GM21423 (cell line): ENCODE results near the gene SAMD11.

ENCODE experiments used
- ATAC-seq: cut with Tn5 transposase; IDR thresholded peaks from one replicate; pipeline ENCODE4 v1.9.1; 2021; ENCODE audit warnings: mild to moderate bottlenecking, moderate library complexity; ENCODE audit not compliant: unreplicated experiment

SAMD11 gene

DNA sequence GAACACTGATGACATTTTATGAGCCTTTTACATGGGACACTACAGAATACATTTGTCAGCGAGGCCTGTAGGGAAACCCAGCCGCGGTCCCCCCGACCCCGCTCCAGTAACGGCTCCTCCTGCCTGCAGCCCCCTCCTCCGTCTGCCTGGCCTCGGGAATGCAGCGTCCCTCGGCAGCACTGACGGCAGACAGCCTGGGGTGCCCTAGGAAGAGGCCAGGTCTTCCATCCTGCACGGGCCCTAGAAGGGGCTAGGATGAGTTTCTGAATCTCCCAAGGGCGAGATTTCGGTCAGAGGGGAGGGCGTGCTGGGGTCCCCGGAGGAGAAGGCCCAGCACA lies 8.4 kb downstream of the SAMD11 start:
- ATAC-seq: no peak

DNA sequence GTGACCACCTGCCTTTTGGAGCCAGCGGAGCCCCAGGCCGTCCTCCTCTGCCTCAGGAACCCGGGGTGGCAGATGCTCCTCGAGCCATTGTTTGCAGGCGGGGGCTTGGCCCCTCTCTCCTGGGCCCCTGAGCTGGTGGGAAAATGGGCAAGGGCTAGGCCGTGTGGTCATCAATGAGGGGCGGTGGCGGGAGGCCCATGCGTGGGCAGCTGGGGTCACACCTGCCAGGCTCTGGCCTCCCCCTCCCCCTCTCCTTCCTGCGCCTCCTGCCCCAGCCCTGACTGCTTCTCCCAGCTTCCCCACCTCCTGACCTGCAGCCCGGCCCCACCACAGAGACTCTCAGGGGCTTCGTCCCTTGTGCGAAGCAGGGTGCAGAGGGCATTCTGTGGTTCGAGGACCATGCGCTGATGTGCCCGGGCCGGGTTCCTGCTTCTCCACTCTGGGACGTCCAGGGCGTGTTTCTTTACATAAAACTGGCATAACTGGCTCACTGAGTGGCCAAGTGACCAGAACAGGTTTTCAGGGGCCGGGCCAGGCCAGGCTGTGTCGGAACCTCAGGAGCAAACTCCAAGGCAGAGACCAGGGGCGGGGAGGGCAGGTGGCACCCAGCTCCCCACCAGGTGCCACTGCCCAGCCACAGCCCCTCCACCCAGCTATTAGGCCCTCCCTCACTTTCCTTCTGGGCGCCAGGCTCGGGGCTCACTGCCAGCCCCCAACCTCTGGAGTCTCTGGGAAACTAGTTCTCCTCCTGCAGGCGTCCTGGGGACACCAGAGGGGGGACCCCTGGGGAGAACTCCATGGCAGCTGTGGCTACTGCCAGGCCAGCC lies 9.3 kb downstream of the SAMD11 start:
- ATAC-seq: no peak

DNA sequence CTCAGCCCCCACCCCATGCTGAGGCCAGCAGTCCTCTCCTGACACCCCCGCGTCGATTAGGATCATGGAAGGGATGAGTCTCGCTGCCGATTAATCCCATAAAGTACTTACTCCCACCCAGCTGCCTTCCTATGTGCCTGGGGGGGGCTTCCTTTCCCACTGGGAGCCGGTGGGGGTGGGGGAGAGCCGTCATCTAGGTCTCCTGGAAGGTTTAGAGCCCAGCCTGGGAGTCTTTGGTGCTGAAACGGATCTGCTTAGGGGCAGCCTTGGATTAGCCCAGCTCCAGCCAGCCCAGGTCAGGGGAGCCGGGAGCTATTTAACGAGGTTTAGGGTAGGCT lies 9.8 kb downstream of the SAMD11 start:
- ATAC-seq: no peak

DNA sequence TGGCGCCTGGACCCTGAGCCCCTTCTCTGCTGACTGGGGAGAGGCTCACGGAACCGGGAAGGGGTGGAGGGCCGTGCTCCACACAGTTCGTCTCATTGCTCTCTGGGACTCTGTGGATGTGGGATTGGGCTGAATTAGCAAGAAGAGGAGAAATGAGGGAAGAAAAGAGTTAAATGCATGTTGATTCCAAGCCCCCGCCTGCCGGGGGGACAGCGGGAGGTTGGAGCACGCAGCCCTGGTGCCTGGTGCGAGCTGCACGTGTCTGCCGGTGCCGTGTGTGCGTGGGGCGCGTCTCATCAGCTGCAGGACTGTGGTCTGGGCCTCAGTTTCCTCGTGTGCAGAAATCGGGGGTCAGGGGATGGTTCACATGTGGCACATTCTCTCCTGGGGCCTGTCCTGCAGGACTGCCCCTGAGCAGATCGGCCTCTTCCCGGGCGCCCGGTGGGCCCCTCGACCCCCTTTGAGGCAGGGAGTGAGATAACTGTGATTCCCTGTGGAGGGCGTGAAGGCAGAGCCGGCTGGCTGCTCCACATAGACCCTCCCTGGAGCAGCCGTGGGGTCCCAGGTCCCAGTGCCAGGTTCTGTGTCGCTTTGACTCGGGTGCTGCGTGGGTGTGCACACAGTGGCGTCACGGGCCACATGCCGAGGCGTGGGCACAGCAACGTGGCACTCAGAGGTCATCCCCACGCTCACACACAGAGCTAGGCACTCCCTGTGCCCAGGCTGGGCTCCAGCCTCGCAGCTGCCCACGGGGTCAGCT lies 11.4 kb downstream of the SAMD11 start:
- ATAC-seq: no peak

DNA sequence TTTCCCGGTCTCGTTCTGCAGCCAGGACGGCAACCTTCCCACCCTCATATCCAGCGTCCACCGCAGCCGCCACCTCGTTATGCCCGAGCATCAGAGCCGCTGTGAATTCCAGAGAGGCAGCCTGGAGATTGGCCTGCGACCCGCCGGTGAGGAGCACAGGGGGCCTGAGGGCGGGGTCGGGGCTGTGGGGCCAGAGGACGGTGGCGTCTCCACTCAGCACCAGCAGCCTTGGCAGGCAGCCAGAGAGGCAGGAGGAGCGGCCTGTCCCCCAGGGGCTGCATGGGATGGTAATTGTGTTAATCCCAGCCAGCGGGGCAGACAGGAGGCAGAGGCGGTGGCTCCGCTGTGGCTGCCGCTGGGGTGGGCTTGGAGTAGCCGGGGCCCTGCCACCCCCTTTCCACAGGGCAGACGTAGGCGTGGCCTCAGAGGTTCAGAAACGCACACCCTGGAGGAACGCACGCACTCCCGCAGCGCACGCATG lies 12.1 kb downstream of the SAMD11 start:
- ATAC-seq: no peak

DNA sequence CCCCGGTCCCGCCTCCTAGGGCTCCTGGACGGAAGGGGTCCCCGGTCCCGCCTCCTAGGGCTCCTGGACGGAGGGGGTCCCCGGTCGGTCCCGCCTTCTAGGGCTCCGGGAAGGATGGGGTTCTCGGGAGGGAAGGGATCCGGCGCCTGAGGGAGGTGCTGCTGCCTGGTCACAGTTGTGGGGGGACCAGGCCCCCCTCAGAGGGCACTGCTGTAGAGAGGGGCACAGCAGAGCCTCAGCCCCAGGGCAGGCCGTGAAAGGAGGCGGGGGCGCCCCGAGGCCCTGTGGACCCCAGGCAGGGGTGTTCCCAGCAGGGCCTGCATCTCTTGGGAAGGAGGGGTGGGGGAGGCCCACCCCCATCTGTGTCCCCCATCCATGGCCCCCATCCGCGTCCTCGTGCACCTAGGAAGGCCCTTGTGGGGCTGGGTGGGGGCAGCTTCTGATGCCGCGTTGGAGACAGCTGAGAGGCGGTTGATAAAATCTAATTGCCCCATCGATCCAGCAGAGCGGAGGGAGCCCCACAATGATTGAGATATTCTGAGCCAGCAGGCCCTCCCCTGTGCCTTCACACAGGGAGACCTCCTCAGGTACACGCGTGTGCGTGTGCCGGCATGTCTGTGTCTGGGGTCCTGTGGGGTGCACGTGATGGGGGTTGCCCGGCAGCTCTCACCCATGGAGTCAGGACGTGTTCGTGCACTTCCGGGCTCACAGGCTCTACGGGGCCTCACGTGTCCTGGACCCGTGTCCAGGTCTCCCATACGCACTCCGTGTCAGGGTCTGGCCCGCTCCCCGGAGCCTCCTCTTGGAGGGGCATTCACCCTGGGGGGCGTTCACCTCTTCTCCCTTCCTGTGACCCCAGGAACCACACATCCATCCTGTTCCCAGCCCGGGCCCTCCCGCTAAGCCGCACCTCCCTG lies 12.9 kb downstream of the SAMD11 start:
- no peak for ATAC-seq

DNA sequence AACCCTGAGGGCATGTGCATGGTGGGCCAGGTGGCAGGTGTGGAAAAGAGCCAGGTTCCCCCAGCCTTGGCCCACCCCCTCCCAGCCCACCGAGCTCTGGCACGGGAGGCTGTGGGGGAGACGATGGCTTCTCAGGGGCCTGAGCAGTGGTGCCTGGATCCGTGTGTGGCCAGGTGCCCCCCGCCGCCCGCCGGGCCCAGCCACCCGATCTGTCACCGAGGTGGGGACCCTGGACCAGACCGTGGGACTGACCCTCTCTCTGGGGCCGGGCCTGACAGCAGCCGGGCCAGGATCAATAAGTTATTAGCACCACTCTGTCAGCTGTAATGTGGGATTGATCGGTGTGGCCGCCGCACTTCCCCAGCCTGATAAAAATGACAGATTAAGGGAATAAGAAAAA lies 13.8 kb downstream of the SAMD11 start:
- ATAC-seq: no peak

DNA sequence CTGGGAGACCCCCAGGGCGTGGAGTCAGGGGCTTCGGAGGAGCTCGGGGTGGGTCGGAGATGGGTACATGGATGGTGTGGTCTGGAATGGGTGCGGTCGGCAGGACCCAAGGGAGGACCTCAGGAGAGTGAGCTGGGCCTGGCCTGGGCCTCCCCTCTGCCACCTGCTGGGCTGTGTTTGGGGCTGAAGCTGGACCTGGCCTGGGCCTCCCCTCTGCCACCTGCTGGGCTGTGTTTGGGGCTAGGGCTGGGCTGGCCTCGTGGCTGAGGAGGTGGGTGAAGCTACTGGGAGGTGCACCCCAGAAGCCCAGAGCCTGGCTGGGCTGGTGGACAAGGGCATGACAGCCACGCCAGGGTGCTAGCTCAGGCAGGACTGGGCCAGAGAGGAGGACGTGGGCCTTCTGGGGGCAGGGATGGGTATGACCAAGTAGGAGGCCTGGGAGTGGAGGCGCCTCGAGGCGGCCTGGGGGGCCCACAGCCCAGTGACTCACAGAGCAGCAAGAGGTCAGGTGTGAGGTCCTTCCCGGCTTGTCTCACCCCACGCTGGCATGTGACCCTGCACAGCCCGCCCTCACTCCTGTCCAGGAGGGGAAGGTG lies 14.5 kb downstream of the SAMD11 start:
- no peak for ATAC-seq

DNA sequence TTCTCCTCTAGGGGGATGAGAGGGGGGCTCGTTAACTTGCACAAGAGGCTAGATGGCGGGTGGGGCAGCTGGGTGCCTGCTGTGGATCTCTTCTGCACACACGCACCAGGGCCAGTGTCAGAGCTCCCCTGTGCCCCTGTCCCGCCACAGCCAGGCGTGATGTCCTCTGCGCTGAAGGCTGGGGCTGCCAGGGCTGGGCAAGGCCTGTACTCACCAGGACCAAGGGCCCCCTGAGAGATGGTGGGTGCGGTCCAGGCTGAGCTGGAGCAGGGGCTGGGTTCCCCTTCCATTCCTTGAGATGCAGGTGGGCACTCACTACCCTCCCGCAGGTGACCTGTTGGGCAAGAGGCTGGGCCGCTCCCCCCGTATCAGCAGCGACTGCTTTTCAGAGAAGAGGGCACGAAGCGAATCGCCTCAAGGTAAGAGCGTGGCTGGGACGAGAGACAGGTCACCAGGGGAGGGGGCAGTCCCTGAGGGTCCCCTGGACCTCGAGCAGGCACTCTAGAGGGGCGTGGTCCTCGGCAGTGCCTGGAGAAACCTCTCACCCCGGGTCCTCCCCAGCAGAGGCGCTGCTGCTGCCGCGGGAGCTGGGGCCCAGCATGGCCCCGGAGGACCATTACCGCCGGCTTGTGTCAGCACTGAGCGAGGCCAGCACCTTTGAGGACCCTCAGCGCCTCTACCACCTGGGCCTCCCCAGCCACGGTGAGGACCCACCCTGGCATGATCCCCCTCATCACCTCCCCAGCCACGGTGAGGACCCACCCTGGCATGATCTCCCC lies 15.2 kb downstream of the SAMD11 start:
- ATAC-seq: no peak

DNA sequence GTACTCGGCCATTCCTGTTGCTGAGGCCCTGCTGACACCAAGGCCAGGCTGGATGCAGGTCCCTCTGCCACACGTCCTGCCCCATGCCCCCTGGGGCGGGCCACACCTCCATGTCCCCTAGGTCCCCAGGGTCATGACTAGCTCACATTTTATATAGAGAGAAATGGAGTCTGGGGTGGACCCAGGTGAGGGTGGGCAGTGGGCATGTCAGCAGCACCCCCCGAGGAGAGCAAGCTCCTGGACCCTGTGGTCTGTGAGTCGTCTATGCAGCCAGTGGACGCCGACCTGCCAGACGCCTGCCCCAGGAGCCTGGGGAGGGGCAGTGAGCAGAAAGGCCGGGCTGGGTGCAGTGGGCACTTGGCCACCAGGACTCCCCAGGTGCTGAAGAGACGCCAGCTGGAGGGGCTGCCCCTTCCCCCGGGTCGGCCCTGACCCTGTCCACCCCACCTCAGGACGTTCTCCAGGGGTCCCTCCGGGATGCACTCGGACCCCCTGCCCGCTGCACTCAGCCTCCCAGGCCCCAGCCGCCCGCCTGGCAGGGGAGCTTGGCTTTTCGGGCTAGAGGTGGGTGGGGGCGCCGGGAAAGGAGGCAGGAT lies 15.9 kb downstream of the SAMD11 start:
- ATAC-seq: no peak

DNA sequence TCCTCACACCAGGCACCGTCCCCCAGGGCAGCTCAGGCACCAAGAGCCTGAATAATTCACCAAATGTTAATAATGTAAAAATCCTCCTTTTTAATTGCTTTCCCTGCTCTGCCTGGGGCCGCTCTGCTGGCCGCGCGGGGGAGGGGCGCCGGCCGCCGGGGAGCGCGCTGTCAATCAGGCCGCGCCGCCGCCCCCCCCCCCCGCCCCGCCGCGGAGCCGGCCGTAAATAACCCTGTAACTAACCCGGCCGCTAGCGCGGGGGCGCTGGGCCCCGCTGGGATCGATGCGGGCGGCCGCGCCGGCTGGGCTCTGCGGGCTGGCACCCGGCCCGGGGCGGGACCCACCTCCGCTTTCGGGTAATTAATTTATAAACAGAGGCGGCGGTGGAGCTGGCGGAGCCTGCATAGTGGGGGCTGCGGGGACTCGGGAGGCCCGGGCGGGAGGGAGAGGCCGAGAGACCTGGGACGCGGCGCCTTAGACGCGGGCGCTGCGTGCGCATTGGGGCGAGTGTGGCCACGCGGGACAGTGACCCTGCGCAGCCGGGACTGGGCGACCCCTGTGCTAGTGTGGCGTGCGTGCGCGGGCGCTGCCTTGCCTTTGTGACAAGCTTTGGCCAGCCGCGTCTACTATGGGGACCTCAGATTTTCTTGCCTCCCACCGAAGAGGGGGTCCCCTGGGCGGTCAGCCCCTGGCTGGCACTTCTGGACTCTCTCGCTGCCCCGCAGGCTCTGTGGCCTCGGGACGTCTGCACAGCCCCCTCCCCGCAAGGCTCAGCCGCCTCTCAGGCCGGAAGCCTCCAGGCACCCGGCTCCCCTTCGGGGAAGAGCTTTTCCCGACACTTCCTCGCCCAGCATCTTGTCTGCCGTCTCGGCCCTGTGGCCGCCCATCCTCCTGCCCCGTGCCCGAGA lies 16.6 kb downstream of the SAMD11 start:
- no peak for ATAC-seq

DNA sequence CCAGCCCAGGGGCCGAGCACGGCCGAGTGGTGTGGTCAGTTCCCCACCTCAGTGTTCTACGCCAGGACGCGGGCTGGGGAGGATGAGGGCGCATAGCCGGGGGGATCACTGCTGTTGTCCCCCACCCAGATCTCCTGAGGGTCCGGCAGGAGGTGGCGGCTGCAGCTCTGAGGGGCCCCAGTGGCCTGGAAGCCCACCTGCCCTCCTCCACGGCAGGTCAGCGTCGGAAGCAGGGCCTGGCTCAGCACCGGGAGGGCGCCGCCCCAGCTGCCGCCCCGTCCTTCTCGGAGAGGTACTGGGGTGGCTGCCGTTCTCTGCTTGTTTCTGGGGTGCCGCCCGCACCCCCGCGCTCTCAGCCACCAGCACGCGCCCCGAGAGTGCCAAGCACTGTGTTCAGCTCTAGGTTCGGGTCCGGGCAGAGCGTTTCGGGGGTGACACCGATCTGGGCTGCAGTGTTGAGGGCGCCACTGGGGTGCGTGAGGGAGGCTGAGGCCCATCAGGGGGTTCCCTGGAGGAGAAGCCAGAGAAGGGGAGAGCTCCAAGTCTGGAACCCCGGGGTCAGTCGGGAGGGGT lies 17.4 kb downstream of the SAMD11 start:
- ATAC-seq: no peak

DNA sequence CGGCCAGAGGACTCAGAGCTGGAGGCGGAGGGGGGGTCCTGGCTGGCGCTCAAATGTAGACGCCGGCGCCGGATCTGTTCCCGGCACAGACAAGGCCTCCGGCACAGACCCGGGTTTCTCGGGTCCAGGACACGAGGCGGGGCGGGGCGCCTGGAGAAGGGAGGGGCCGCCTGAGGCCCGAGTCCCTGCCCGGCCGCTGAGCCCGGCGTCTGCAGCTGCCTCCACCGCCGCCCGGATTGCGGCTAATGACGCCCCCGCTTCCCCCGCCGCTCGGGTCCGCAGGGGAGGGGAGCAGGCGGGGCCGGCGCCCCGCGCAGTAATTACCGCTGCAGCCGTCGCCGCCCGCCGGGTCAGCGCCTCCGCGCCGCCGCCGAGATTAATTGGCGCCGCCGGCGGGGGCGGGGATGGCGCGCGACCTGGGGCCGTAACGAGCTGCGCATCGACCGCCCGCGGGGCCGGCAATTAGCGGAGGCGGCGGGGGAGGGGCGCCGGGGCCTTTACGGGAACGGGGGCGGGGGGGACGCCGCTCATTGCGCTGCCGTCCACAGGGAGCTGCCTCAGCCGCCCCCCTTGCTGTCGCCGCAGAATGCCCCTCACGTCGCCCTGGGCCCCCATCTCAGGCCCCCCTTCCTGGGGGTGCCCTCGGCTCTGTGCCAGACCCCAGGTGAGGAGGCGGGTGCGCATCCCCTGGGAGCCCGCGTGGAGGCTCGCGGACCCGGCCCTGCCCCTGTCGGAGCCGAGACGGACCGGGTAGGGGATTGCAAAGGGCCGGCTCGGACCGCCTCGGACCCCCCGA lies 18.1 kb downstream of the SAMD11 start:
- ATAC-seq: no peak

DNA sequence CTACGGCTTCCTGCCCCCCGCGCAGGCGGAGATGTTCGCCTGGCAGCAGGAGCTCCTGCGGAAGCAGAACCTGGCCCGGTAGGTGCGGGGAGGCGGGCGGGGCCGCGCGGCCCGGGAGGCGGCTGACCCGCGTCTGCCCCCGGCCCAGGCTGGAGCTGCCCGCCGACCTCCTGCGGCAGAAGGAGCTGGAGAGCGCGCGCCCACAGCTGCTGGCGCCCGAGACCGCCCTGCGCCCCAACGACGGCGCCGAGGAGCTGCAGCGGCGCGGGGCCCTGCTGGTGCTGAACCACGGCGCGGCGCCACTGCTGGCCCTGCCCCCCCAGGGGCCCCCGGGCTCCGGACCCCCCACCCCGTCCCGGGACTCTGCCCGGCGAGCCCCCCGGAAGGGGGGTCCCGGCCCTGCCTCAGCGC lies 18.7 kb downstream of the SAMD11 start:
- no peak for ATAC-seq

DNA sequence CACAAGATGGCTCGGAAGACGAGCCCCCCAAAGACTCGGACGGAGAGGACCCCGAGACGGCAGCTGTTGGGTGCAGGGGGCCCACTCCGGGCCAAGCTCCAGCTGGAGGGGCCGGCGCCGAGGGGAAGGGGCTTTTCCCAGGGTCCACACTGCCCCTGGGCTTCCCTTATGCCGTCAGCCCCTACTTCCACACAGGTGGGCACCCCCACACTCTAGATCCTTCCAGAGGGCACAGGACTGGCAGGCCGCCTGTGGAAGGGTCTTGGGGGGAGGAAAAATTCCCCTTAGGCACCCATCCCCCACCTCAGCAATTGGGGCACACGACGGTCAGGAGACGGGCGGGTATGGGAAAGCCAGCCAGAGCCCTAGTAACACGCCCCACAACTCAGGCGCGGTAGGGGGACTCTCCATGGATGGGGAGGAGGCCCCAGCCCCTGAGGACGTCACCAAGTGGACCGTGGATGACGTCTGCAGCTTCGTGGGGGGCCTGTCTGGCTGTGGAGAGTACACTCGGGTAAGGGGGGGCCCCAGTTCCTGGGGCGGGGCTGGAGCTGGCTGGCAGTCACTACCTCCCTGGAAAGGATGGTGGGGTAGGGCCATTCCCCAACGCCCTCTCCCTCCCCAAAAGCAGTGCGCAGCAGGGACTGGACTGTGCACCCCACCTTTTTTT lies 19.3 kb downstream of the SAMD11 start:
- no peak for ATAC-seq

DNA sequence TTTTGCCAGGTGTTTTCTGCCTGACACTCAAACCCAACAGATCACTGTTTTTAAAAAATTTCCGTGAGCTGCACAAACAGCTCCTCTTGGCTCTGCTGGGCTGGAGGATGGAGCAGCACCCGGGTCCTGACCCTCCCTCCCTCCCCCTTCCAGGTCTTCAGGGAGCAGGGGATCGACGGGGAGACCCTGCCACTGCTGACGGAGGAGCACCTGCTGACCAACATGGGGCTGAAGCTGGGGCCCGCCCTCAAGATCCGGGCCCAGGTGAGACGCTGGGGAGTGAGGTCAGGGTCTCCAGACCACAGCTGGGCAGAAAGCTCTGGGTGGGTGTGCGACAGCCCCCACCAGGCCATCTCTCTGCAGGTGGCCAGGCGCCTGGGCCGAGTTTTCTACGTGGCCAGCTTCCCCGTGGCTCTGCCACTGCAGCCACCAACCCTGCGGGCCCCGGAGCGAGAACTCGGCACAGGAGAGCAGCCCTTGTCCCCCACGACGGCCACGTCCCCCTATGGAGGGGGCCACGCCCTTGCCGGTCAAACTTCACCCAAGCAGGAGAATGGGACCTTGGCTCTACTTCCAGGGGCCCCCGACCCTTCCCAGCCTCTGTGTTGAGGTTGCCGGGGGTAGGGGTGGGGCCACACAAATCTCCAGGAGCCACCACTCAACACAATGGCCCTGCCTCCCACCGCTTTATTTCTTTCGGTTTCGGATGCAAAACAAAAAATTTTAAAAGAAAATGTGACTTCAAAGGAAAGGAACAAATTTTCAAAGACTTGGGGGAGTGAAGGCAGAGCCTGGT lies 20.0 kb downstream of the SAMD11 start:
- no peak for ATAC-seq
